CD1c-positive myeloid dendritic cell (primary cell): ENCODE measurements around the gene HIPK2.

Experiments
- DNase-seq: peaks from one replicate; pipeline ENCODE4 v3.0.0-alpha.2; 2016; ENCODE audit errors: extremely low spot score

Gene HIPK2

GRCh38 chr7:139735466-139735865, 42.3 kb downstream of the HIPK2 start:
- no peak for DNase-seq

DNA sequence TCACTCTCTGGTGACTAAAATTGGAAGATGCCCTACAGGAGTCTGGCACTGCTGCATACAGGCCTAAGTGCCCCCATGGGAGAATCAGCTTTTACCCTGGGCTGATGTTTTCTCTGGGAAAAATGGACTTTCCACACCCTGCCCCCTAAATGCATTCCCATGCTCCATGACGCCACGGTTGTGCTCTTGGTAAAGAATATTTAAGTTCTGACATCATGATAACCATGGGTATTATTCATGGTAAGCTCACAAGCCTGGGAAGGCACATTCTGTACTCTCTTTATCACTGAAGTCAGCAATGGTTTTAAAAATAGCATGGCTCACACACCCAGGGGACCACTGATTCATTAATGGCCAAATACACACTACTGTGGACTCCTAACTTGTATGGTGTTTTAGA, 43.4 kb downstream of the HIPK2 start:
- DNase-seq = no peak

- no peak for DNase-seq
Observed at GRCh38 chr7:139733751-139734150, 44.0 kb downstream of the HIPK2 start.

GRCh38 chr7:139732471-139733167, 45.2 kb downstream of the HIPK2 start:
- no peak for DNase-seq

GRCh38 chr7:139731802-139732470, 45.9 kb downstream of the HIPK2 start:
- peak; percentile 90 for DNase-seq

GRCh38 chr7:139730746-139731612, 46.8 kb downstream of the HIPK2 start:
- peak; percentile 85 for DNase-seq

- no peak for DNase-seq
Observed at GRCh38 chr7:139728203-139728602, 49.6 kb downstream of the HIPK2 start.

DNA sequence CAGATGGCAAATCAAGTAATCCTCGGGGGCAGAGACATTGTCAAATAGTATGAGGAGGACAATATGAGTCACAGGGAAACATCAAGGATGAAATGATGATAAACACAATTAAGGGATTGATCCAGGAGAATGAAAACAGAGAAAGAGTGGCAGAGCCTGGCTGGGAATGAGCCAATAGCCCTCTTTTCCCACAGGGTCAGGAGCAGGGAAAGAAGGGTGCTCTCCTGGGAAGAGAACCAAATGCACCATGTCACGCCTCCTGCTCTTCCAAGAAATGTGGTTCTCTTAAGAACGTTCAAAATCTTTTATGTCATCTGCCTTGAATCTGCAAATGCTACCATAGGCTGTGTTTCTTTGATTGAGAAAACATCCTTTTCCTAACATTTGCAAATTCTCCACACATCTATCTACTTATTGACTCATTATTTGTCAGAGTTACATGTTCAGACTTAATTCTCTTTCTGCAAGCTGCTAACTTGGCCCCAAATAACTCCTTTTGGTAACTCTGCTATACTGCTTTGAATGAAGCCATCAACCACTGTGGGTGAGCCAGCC, 50.6 kb downstream of the HIPK2 start:
- no peak for DNase-seq

DNA sequence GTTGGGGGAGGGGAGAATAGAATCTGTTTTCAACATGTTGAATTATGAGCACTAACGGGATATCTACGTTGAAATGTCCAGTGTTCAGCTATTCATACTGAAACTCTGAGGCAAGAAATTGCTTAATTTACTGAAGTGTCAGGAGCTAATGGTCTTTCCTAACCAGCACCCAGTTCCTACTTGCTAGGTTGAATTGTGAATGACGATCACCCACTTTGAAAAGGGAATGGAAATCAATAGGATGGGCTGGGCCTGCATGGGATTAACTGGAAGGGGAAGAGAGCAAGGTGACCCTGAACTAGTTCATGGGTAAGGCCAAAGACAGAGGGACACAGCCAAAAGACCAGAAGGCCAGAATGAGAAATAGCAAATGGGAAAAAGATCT, 51.3 kb downstream of the HIPK2 start:
- peak; percentile 93 for DNase-seq

DNA sequence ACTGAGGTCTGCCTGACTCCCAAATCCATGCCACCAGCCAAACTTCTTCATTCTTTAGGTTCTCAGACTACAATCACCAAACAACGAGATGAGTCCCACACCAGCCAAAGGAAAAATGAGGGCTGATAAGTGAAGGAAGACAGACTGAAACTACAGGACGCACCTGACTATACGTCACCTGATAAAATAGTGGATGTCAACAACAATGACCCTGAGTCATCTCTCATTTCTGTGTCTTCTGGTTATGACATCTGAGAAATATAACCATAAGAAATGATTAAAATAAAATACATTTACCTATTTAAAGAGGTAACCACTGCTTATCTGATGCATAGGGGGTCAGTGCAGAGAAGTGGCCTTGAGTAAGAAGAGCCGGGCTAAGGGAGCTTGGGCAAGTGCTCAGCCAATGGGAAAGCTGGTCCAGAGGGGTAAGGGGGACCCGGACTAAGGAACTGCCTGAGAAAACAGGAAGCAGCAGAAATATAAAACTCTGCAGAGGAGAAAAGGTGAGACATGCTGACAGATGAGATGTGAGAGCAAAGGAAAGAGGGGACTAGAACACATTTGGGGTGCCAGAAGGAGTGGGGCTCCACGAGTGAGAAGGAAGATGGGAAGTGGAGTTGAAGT, 51.8 kb downstream of the HIPK2 start:
- no peak for DNase-seq

- DNase-seq = peak; percentile 53
Observed at GRCh38 chr7:139725077-139725476, 52.7 kb downstream of the HIPK2 start.

DNA sequence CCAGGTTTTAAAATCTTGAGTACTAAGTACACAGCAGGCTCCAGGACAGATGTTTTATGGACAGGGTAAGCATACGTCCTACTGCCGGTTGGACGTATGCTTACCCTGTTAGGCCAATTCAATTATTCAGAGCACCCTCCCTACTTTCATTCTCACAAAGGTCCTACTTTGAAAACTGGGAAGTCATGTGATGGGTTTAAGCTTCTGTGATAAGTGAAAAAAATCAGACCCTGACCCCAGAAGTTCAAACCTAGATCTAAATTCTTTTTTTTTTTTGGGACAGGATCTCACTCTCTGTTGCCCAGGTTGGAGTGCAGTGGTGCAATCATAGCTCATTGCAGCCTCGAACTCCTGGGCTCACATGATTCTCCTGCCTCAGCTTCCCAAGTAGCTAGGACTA, 55.2 kb downstream of the HIPK2 start:
- no peak for DNase-seq

DNA sequence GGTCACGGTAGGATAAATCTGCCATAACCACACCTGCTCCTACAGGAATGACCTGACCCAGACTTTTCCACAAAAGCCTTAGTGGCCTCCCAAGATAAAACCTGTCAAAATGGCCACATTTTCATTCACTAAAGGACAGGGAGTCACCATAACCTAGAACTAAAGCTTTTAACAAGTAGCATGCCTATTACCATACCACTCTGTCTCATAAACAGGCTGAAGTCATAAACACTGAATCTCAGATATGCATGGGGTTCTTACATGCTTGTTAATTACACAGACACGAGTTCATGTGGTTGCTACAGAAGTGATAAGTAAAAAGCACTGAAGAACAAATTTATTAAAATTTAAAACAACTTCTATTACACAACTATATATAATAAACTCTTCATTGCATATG, 56.0 kb downstream of the HIPK2 start:
- no peak for DNase-seq

- DNase-seq = peak; percentile 51
Observed at GRCh38 chr7:139721417-139721816, 56.4 kb downstream of the HIPK2 start.

DNA sequence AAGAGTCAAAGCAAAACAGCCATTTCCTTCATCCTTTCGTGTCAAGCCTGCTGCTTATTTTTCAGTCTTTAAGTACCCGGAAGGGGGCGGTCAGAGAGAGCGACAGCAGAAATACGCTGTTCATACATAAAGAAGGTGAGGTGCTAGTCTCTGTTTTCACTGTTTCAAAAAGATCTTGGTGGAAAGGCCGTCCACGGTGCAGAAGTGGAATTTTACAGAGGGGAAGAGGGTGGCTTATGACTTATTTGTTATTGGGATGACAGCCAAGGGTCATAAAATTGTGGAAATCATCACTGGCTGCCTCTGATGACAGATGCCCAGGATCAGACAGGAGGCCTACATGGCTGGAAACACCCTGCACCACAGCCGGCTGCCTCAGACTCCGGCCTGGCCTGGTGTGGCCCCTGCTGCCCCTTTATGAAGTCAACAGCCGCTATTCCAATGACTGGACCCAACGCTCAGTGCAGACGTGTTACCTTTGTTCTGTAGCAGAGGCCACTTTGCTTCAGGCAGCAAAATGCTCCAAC, 57.0 kb downstream of the HIPK2 start:
- DNase-seq = peak; percentile 59

DNA sequence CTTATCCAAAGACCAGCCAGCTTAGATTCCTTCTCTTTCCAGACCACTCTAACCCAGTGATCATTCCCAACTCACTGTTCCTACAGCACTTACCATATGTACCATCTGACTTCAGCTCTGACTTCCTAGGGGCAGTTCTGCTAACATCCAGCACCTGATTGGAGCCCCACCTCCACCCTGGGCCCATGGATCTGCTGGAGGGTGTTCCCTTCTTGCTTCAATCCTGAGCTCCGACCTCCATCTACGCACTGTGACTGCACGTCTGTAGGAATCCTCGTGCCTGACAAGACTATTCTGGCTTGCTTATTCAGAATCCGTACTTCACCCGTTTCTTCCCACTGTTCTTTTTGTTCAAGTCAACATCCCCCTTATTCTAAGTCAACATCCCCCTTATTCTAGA, 57.6 kb downstream of the HIPK2 start:
- no peak for DNase-seq

GRCh38 chr7:139718859-139719258, 58.9 kb downstream of the HIPK2 start:
- peak; percentile 84 for DNase-seq

- DNase-seq = peak; percentile 17
Observed at GRCh38 chr7:139718141-139718540, 59.7 kb downstream of the HIPK2 start.

- no peak for DNase-seq
Observed at GRCh38 chr7:139716156-139716942, 61.4 kb downstream of the HIPK2 start.

GRCh38 chr7:139715194-139715815, 62.5 kb downstream of the HIPK2 start:
- DNase-seq = no peak
